Measurements from ENCODE around the gene STK32B.

DNA sequence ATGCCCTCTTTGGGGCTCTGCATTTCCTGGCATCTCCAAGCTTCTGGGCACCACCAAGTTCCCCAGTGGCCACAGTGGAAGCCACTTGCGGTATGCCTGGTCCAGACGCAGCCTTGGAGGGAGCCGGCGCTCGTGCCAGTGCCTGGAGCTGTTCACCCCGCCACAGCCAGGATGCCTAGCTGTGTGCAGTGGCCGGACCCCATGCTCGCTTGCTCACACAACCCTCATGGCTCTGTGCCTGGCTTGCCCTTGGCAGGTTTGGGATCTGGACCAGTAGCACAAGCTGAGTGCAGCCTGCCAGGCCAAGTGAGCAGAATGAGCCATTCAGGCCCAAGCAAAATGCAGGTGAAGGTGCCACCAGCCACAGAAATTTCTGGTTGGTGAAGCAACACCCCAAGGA, 373.6 kb downstream of the STK32B start:
- no peak for TF ChIP-seq POLR2A (IDR thresholded peaks at IDR 0.05)
- TF ChIP-seq, protein P1, sequence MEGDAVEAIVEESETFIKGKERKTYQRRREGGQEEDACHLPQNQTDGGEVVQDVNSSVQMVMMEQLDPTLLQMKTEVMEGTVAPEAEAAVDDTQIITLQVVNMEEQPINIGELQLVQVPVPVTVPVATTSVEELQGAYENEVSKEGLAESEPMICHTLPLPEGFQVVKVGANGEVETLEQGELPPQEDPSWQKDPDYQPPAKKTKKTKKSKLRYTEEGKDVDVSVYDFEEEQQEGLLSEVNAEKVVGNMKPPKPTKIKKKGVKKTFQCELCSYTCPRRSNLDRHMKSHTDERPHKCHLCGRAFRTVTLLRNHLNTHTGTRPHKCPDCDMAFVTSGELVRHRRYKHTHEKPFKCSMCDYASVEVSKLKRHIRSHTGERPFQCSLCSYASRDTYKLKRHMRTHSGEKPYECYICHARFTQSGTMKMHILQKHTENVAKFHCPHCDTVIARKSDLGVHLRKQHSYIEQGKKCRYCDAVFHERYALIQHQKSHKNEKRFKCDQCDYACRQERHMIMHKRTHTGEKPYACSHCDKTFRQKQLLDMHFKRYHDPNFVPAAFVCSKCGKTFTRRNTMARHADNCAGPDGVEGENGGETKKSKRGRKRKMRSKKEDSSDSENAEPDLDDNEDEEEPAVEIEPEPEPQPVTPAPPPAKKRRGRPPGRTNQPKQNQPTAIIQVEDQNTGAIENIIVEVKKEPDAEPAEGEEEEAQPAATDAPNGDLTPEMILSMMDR (IDR thresholded peaks at IDR 0.05), result no peak
